Glutamatergic neuron (in vitro differentiated cells): ENCODE measurements around the gene KIF4B. TPM values are rescaled to one million over a fixed set of nuclear protein-coding genes. Genes with fewer than 3 reads are reported as not detected.
"Not testable (repeated sequence)": the region's sequence is repeated elsewhere in the genome, so short reads cannot be mapped to it uniquely, and the experiment has no call there.

ENCODE experiments used
- DNase-seq: peaks from one replicate; pipeline ENCODE4 v3.0.0; 2022
- H3K27ac Mint-ChIP-seq: one replicate; pipeline ENCODE4 v1.8.0; 2020; ENCODE audit warnings: mild to moderate bottlenecking, mixed read lengths, inconsistent platforms; ENCODE audit not compliant: unreplicated experiment
- H3K27me3 Mint-ChIP-seq: one replicate; pipeline ENCODE4 v1.8.0; 2020; ENCODE audit warnings: mild to moderate bottlenecking, moderate library complexity, mixed read lengths, inconsistent platforms; ENCODE audit not compliant: unreplicated experiment
- H3K36me3 Mint-ChIP-seq: one replicate; pipeline ENCODE4 v1.8.0; 2020; ENCODE audit warnings: mild to moderate bottlenecking, mixed read lengths, inconsistent platforms; ENCODE audit not compliant: unreplicated experiment
- H3K4me1 Mint-ChIP-seq: one replicate; pipeline ENCODE4 v1.8.0; 2020; ENCODE audit warnings: mild to moderate bottlenecking, low read depth, mixed read lengths, inconsistent platforms; ENCODE audit not compliant: unreplicated experiment
- H3K4me3 Mint-ChIP-seq: one replicate; pipeline ENCODE4 v1.8.0; 2020; ENCODE audit warnings: mild to moderate bottlenecking, mixed read lengths, inconsistent platforms; ENCODE audit not compliant: unreplicated experiment
- H3K9me3 Mint-ChIP-seq: one replicate; pipeline ENCODE4 v1.8.0; 2020; ENCODE audit warnings: mild to moderate bottlenecking, moderate library complexity, mixed read lengths, inconsistent platforms; ENCODE audit not compliant: unreplicated experiment
- total RNA-seq: library from RNA; stranded (reverse); fragmentation: NEBNext Ultra II Directional; extraction: Animal tissue kit (Norgen Biotek cat#: 25700); gene quantifications from one replicate; pipeline ENCODE4 v1.2.1, GENCODE V29; 2021; ENCODE audit not compliant: unreplicated experiment
- TF ChIP-seq, protein P1 (sequence below): fragments of 200-600 bp; sonication (generic); IDR thresholded peaks from one replicate; pipeline ENCODE4 v1.5.0; 2021; ENCODE audit not compliant: partially characterized antibody, unreplicated experiment

KIF4B gene
- total RNA-seq, 1 donor from 2014 or later: not detected

DNA sequence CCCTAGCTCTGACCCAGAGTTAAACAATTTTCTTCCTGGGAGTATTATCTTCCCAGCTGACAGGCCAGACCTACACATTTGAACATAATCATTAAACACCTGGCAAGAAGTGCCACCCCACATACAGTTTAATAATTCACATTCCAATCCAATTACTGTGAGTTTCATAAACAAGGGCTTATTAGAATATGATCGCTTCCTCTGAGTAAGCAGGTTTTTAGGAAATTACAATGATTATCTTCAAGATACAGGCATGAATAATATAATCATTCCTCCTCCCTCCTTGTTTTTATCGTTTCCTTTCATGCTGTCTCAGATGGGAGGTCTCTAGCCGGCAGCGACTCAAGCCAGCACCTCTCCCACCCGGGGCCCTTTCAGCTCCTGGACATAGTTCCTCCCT, 15.8 kb upstream of the KIF4B start:
- TF ChIP-seq, protein P1, sequence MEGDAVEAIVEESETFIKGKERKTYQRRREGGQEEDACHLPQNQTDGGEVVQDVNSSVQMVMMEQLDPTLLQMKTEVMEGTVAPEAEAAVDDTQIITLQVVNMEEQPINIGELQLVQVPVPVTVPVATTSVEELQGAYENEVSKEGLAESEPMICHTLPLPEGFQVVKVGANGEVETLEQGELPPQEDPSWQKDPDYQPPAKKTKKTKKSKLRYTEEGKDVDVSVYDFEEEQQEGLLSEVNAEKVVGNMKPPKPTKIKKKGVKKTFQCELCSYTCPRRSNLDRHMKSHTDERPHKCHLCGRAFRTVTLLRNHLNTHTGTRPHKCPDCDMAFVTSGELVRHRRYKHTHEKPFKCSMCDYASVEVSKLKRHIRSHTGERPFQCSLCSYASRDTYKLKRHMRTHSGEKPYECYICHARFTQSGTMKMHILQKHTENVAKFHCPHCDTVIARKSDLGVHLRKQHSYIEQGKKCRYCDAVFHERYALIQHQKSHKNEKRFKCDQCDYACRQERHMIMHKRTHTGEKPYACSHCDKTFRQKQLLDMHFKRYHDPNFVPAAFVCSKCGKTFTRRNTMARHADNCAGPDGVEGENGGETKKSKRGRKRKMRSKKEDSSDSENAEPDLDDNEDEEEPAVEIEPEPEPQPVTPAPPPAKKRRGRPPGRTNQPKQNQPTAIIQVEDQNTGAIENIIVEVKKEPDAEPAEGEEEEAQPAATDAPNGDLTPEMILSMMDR: no peak
- Mint-ChIP-seq H3K4me1 (peaks cover 1% of the 10 kb centered on the region), H3K27me3 (peaks cover 2% of the 10 kb centered on the region), H3K9me3 (peaks cover 4% of the 10 kb centered on the region), H3K4me3 (no peak overlapping the region), H3K36me3 (no peaks in the 10 kb centered on the region), H3K27ac (no peak overlapping the region)
- no peak for DNase-seq

DNA sequence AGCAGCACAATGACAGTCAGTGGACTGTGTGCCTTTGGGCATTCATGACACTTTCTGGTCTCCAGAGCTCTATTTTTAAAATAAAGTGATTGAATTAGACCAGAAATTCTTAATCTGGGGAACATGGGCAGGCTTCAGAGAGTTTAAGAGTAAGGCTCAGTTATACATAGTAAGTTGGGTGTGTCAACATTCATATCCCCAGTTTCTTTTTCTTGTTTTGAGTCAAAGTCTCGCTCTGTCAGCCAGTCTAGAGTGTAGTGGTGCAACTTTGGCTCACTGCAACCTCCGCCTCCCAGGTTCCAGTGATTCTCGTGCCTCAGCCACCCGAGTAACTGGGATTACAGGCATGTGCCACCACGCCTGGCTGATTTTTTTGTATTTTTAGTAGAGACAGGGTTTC, 13.7 kb upstream of the KIF4B start:
- Mint-ChIP-seq H3K27ac (no peak overlapping the region), H3K9me3 (peaks cover 2% of the 10 kb centered on the region), H3K4me1 (no peaks in the 10 kb centered on the region), H3K27me3 (no peaks in the 10 kb centered on the region), H3K36me3 (no peaks in the 10 kb centered on the region), H3K4me3 (no peak overlapping the region)
- TF ChIP-seq, protein P1: no peak
- DNase-seq: no peak

DNA sequence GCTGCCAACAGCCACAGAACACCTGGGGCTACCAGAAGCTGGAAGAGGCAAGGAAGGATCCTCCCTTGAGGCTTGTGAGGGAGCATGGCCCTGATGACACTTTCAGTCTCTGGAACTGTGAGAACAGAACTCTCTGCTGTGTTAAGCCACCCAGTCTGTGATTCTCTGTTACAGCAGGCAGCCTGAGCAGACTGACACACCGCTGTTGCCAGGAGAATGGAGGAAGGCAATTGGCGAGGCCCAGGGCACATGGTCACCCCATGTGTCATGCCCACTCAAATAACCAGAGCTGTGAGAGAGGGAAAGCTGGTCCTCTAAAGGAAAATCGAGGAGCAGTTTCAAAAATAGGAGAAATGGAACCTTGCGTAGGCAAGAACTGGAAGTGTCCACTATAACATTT, 12.0 kb upstream of the KIF4B start:
- H3K9me3 Mint-ChIP-seq: peaks cover 4% of the 10 kb centered on the region
- H3K27me3 Mint-ChIP-seq: peaks cover 1% of the 10 kb centered on the region
- no peak overlapping the region for H3K4me3 Mint-ChIP-seq
- TF ChIP-seq, protein P1: no peak
- no peak for DNase-seq
- H3K36me3 Mint-ChIP-seq: no peaks in the 10 kb centered on the region
- H3K27ac Mint-ChIP-seq: no peak overlapping the region
- H3K4me1 Mint-ChIP-seq: no peaks in the 10 kb centered on the region

DNA sequence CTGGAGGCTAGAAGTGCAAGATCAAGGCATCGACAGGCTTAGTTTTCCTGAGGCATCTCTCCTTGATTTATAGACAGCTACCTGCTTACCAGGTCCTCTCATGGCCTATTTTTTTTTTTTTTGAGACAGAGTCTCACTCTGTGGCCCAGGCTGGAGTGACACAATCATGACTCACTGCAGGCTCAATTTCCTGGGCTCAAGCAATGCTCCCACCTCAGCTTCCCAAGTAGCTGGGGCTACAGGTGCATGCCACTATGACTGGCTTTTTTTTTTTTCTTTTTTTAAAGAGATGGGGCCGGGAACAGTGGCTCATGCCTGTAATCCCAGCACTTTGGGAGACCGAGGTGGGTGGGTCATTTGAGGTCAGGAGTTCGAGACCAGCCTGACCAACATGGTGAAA, 10.8 kb upstream of the KIF4B start:
- H3K9me3 Mint-ChIP-seq, H3K27me3 Mint-ChIP-seq, H3K4me3 Mint-ChIP-seq, H3K36me3 Mint-ChIP-seq, DNase-seq, H3K4me1 Mint-ChIP-seq, H3K27ac Mint-ChIP-seq: not testable (repeated sequence)

DNA sequence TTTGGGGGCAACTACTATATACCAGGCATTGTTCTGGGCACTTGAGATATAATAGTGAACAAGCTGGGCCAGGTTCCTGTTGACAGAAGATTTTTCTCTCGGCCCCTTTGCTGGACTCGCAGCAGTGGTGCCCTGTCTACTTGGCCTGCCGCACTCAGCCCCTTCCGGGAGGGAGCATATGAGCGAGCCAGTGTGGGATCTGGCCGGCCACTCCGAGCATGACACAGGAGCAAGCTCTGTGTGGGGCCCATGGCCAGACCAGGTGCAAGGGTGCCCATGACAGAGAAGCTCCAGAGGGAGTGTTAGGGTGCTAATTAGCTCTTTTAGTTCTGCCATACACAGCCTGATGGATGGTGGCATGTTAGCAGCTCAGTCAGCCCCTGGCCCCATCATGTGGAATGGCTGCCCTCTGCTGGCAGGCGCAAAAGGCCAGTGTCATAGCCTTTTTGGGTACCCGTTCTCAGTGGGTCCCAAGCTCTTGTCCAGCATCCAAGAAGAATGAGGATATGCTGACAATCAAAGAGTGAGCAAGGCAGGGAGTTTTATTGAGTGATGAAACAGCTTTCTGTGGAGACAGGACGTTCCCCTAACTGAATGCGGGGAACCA, 9.3 kb upstream of the KIF4B start:
- Mint-ChIP-seq H3K36me3 (no peaks in the 10 kb centered on the region), H3K27ac (no peak overlapping the region), H3K4me1 (no peaks in the 10 kb centered on the region), H3K9me3 (peaks cover 3% of the 10 kb centered on the region), H3K4me3 (no peak overlapping the region), H3K27me3 (peaks cover 4% of the 10 kb centered on the region)
- TF ChIP-seq, protein P1: no peak
- DNase-seq: peak; percentile 25

DNA sequence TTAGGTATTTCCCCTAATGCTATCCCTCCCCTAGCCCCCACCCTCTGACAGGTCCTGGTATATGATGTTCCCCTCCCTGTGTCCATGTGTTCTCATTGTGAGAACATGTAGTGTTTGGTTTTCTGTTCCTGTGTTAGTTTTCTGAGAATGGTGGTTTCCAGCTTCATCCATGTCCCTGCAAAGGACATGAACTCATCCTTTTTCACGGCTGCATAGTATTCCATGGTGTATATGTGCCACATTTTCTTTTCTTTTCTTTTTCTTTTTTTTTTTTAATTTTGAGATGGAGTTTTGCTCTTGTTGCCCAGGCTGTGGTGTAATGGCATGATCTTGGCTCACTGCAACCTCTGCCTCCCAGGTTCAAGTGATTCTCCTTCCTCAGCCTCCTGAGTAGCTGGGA, 7.3 kb upstream of the KIF4B start:
- H3K4me3 Mint-ChIP-seq, H3K27me3 Mint-ChIP-seq, H3K4me1 Mint-ChIP-seq, H3K9me3 Mint-ChIP-seq, DNase-seq, H3K36me3 Mint-ChIP-seq, H3K27ac Mint-ChIP-seq: not testable (repeated sequence)
